ENCODE results near the gene LRP5.

LRP5 gene

DNA sequence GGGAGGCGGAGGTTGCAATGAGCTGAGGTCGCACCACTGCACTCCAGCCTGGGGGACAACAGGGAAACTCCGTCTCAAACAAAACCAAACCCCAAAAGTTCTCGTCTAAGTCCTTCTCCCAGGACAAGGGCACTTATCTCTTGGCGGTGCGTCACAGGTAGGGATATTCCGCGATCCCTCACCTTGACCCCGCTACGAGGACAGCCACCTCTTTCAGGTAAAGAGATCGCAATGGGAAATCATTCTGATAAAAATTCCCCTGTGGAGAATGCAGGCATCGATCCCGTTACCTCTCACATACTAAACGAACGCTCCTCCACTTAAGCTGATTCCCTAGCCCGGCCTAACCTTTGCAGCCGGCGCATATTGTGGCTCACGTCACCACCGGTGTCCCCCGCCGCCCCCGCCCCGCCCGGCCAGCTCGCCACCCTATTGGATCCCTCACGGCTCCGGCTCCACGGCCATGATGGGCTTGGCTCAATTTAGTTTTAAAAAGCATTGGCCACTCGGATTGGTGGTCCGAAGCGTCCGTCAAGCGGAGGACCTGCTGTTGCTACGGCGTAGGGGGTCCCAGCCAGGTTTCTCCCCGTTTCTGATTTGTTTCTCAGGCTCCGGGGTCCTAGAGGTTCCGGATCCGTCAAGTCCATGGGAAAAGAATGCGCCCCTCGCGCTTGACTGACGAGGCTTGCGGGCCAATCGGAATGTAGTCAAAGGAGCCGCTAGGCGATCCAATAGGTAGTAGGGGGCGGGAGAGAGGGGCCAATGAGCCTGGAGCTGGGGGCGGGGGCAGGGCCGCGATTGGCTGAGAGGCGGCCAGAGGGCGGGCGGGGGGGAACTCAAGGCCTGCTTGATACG, 147.7 kb downstream of the LRP5 start:
- peak; percentile 98 for DNase-seq (ENCODE audit: low spot score)
- Histone ChIP-seq H3K4me1 (ENCODE audit: insufficient read depth, poor library complexity, severe bottlenecking) (no peaks in the 10 kb centered on the region), H3K27ac (ENCODE audit: poor library complexity, severe bottlenecking) (peak overlapping the region; percentile 76), H3K4me3 (ENCODE audit: severe bottlenecking) (peak overlapping the region; percentile 99), H3K9me3 (ENCODE audit: severe bottlenecking) (no peaks in the 10 kb centered on the region), H3K27me3 (ENCODE audit: insufficient read depth, poor library complexity, severe bottlenecking) (no peaks in the 10 kb centered on the region), H3K36me3 (ENCODE audit: low read depth) (peaks cover 28% of the 10 kb centered on the region)
- no peak for TF ChIP-seq CTCF (IDR thresholded peaks at IDR 0.05; ENCODE audit: poor library complexity, severe bottlenecking)
- peak; percentile 87 for ATAC-seq (ENCODE audit: low read depth)

GRCh38 chr11:68460741-68461574, 148.6 kb downstream of the LRP5 start, which contains the start of gene PPP6R3:
PPP6R3 (plus strand) TSS chr11:68460752; CDS start chr11:68537665, 76,913 bp downstream.
- Histone ChIP-seq H3K4me1 (ENCODE audit: insufficient read depth, poor library complexity, severe bottlenecking) (no peaks in the 10 kb centered on the region), H3K27ac (ENCODE audit: poor library complexity, severe bottlenecking) (peak within 1 kb of the TSS; percentile 76), H3K9me3 (ENCODE audit: severe bottlenecking) (no peaks in the 10 kb centered on the region), H3K36me3 (ENCODE audit: low read depth) (peaks cover 29% of the 10 kb centered on the region), H3K4me3 (ENCODE audit: severe bottlenecking) (peak within 1 kb of the TSS; percentile 99), H3K27me3 (ENCODE audit: insufficient read depth, poor library complexity, severe bottlenecking) (no peaks in the 10 kb centered on the region)
- ATAC-seq (ENCODE audit: low read depth) (peak; percentile 26), DNase-seq (ENCODE audit: low spot score) (no peak)
- TF ChIP-seq CTCF (IDR thresholded peaks at IDR 0.05; ENCODE audit: poor library complexity, severe bottlenecking), result no peak

GRCh38 chr11:68461575-68461917, 149.2 kb downstream of the LRP5 start:
- Histone ChIP-seq H3K9me3 (ENCODE audit: severe bottlenecking) (no peaks in the 10 kb centered on the region), H3K4me3 (ENCODE audit: severe bottlenecking) (peak overlapping the region; percentile 99), H3K36me3 (ENCODE audit: low read depth) (peaks cover 29% of the 10 kb centered on the region), H3K27me3 (ENCODE audit: insufficient read depth, poor library complexity, severe bottlenecking) (no peaks in the 10 kb centered on the region), H3K27ac (ENCODE audit: poor library complexity, severe bottlenecking) (peak overlapping the region; percentile 76), H3K4me1 (ENCODE audit: insufficient read depth, poor library complexity, severe bottlenecking) (no peaks in the 10 kb centered on the region)
- TF ChIP-seq CTCF (IDR thresholded peaks at IDR 0.05; ENCODE audit: poor library complexity, severe bottlenecking), result no peak
- no peak for DNase-seq (ENCODE audit: low spot score)
- no peak for ATAC-seq (ENCODE audit: low read depth)

DNA sequence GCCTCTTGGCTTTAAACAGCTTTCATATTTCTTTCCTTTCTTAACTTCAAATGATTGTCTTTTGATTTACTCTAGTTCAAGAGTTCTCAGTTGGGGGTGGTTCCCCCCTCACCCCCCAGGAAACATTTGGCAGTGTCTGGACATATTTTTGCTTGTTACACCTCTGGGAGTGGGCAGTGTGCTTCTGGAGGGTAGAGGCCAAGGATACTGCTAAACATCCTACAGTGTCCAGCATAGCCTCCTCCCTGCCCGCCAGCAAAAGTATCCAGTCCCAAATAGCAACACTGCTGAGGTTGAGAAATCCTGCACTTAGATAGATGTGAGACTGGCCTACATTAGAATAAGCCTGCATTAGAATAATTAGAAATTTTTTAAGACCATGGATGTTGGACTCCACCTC, 151.3 kb downstream of the LRP5 start:
- Histone ChIP-seq H3K27me3 (ENCODE audit: insufficient read depth, poor library complexity, severe bottlenecking) (no peaks in the 10 kb centered on the region), H3K27ac (ENCODE audit: poor library complexity, severe bottlenecking) (no peak overlapping the region), H3K36me3 (ENCODE audit: low read depth) (peaks cover 46% of the 10 kb centered on the region), H3K4me3 (ENCODE audit: severe bottlenecking) (no peak overlapping the region), H3K4me1 (ENCODE audit: insufficient read depth, poor library complexity, severe bottlenecking) (peaks cover 9% of the 10 kb centered on the region), H3K9me3 (ENCODE audit: severe bottlenecking) (no peaks in the 10 kb centered on the region)
- no peak for DNase-seq (ENCODE audit: low spot score)
- no peak for ATAC-seq (ENCODE audit: low read depth)
- no peak for TF ChIP-seq CTCF (IDR thresholded peaks at IDR 0.05; ENCODE audit: poor library complexity, severe bottlenecking)

Data from RWPE2 (cell line).